ENCODE results near the gene PSENEN.

Gene PSENEN

DNA sequence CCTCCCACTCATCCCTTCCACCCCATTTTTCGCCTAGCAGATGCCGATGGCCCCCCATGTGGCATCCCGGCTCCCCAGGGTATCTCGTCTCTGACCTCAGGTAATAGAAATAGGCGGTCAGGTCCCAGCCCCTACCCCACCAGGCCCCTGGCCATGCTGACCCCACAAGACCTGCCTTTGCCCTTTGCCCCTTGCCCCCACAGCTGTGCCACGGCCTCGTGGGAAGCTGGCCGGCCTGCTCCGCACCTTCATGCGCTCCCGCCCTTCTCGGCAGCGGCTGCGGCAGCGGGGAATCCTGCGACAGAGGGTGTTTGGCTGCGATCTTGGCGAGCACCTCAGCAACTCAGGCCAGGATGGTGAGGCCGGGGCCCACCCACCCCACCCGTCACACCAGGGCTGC is 35.3 kb downstream of the PSENEN start:
- TF ChIP-seq, protein P1, sequence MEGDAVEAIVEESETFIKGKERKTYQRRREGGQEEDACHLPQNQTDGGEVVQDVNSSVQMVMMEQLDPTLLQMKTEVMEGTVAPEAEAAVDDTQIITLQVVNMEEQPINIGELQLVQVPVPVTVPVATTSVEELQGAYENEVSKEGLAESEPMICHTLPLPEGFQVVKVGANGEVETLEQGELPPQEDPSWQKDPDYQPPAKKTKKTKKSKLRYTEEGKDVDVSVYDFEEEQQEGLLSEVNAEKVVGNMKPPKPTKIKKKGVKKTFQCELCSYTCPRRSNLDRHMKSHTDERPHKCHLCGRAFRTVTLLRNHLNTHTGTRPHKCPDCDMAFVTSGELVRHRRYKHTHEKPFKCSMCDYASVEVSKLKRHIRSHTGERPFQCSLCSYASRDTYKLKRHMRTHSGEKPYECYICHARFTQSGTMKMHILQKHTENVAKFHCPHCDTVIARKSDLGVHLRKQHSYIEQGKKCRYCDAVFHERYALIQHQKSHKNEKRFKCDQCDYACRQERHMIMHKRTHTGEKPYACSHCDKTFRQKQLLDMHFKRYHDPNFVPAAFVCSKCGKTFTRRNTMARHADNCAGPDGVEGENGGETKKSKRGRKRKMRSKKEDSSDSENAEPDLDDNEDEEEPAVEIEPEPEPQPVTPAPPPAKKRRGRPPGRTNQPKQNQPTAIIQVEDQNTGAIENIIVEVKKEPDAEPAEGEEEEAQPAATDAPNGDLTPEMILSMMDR (IDR thresholded peaks at IDR 0.05; ENCODE audit: borderline replicate concordance, control extremely low read depth, extremely low read depth, insufficient read depth, missing control alignments) = no peak
- DNase-seq (ENCODE audit: low spot score) = no peak
- in situ Hi-C loops (cut with MboI; ENCODE audit: low sequenced_read_pairs, unreplicated experiment) = no loop called here

DNA sequence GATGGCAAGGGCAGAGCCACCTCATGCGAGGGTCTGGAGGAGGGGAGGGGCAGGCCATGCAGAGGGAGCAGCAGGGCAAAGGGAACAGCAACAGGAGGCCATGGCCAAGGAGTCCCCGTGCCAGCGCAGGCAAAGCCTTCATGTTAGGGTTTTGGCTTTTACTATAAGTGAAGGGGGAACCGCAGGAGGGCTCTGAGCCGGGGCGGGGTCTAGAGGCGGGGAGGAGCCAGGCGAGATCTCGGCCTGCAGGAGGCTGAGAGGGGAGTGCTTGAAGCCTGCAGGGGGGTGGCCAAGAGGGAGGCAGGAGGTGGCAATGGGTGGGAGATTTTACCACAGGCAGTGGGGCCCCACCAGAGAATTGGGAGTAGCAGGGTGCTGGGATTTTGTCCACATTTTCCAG is 36.2 kb downstream of the PSENEN start:
- no peak for DNase-seq (ENCODE audit: low spot score)
- TF ChIP-seq, protein P1 (IDR thresholded peaks at IDR 0.05; ENCODE audit: borderline replicate concordance, control extremely low read depth, extremely low read depth, insufficient read depth, missing control alignments) = no peak
- in situ Hi-C loops (cut with MboI; ENCODE audit: low sequenced_read_pairs, unreplicated experiment) = no loop called here

DNA sequence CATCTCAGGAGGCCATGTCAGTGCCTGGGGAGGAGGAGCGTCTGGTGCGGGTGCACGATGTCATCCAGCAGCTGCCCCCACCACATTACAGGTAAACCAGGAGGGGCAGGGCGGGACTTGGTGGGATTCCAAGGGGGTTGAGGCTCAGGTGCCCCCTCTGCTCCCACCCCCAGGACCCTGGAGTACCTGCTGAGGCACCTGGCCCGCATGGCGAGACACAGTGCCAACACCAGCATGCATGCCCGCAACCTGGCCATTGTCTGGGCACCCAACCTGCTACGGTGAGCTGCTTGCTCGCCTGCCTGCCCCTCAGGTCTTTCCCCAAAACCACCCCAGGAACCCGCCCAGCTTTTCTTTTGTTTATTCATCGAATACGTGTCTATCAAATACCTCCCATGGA is 37.1 kb downstream of the PSENEN start:
- in situ Hi-C loops (cut with MboI; ENCODE audit: low sequenced_read_pairs, unreplicated experiment) = no loop called here
- TF ChIP-seq, protein P1 (IDR thresholded peaks at IDR 0.05; ENCODE audit: borderline replicate concordance, control extremely low read depth, extremely low read depth, insufficient read depth, missing control alignments) = no peak
- DNase-seq (ENCODE audit: low spot score) = no peak

DNA sequence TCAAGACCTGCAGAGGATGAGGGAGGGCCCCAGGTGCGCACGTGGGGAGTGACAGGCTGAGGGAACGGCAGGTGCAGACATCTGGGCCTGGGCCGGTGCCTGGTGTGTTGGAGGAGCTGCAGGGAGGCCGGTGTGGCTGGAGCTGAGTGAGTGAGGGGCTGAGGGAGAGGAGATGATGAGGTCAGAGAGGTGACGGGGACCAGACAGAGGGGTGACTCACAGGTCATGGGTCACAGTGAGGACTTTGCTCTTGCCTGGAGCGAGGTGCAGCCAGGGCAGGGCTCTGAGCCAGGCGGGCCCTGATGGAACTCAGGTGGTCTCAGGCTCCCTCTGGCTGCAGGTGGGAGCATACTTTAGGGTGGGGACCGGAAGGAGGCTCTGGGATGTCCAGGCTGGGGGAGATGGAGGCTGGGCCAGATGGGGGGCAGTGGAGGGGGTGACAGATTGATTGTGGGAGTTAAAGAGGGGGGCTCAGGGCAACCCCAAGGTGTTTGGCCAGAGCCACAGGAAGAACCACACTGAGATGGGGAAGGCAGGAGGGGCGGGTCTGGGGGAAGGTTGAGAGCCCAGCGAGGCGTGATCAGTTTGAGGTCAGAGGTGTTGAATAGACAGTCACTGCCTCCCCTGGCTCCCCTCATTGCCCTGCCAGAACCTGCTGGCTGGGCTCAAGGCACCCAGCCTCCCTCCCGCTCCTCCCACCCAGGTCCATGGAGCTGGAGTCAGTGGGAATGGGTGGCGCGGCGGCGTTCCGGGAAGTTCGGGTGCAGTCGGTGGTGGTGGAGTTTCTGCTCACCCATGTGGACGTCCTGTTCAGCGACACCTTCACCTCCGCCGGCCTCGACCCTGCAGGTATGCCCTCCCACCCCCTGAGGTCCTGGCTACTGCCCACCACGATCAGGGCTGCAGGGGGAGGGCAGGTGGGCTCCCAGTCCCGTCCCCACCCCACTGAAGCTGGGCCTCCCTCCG is 38.3 kb downstream of the PSENEN start:
- TF ChIP-seq, protein P1 (IDR thresholded peaks at IDR 0.05; ENCODE audit: borderline replicate concordance, control extremely low read depth, extremely low read depth, insufficient read depth, missing control alignments) = no peak
- DNase-seq (ENCODE audit: low spot score) = no peak
- in situ Hi-C loops (cut with MboI; ENCODE audit: low sequenced_read_pairs, unreplicated experiment) = no loop called here

DNA sequence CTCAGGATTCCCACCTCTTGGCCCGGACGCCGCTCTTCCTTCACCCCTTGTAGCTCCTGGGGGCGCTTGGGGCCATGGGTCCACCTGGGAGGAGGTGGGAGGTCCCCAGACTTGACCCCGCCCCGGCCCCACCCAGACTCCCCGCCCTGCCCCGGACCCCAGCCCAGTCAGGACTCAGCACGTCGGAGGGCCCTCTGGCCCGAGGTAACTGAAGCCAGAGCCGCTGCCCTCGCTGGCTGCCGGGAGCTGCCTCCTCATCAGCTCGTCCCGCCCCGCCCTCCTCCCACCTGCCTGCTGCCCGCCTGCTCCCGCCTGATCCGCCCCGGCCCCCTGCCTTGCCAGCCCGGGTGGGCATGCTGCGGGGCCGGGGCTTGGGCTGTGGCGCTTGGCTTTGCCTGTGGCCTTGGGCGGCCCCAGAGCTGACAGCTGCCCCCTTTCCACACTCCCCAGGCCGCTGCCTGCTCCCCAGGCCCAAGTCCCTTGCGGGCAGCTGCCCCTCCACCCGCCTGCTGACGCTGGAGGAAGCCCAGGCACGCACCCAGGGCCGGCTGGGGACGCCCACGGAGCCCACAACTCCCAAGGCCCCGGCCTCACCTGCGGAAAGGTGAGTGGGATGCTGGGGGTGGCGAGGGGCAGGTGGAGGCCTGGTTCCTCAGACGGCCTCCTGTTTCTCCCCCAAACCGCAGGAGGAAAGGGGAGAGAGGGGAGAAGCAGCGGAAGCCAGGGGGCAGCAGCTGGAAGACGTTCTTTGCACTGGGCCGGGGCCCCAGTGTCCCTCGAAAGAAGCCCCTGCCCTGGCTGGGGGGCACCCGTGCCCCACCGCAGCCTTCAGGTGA is 39.3 kb downstream of the PSENEN start:
- DNase-seq (ENCODE audit: low spot score) = no peak
- TF ChIP-seq, protein P1 (IDR thresholded peaks at IDR 0.05; ENCODE audit: borderline replicate concordance, control extremely low read depth, extremely low read depth, insufficient read depth, missing control alignments) = no peak
- in situ Hi-C loops (cut with MboI; ENCODE audit: low sequenced_read_pairs, unreplicated experiment) = no loop called here

DNA sequence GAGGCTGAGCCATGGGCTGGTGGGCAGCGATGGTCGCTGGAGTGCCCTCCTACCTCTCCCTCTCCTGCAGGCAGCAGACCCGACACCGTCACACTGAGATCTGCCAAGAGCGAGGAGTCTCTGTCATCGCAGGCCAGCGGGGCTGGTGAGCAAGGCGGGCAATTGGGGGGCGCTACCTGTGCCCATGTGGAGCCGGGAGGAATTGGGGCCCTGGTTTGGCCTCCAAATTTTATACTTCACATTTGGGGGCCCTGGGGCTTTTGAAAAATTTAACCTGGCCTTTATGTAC is 39.8 kb downstream of the PSENEN start:
- in situ Hi-C loops (cut with MboI; ENCODE audit: low sequenced_read_pairs, unreplicated experiment) = no loop called here
- DNase-seq (ENCODE audit: low spot score) = no peak
- TF ChIP-seq, protein P1 (IDR thresholded peaks at IDR 0.05; ENCODE audit: borderline replicate concordance, control extremely low read depth, extremely low read depth, insufficient read depth, missing control alignments) = no peak
